HG03520 (cell line): ENCODE data around the gene ZNF587B.
A peak's percentile ranks its signal among the peaks of the same experiment; 100 is the strongest.
"Not testable (repeated sequence)": the region's sequence is repeated elsewhere in the genome, so short reads cannot be mapped to it uniquely, and the experiment has no call there.

Experiments used
- ATAC-seq: cut with Tn5 transposase; IDR thresholded peaks from one replicate; pipeline ENCODE4 v1.9.1; 2021; ENCODE audit warnings: mild to moderate bottlenecking, moderate library complexity; ENCODE audit not compliant: unreplicated experiment

The ZNF587B gene

DNA sequence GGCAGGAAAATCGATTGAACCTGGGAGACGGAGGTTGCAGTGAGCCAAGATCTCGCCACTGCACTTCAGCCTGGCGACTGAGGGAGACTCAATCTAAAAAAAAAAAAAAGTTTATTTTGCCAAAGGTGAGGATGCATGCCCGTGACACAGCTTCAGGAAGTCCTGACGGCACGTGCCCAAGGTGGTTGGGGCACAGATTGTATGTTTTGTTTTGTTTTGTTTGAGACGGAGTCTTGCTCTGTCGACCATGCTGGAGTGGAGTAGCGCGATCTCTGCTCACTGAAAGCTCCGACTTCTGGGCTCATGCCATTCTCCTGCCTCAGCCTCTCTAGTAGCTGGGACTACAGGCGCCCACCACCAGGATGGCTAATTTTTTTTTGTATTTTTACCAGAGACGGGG, 12.1 kb upstream of the ZNF587B start:
- no peak for ATAC-seq

- ATAC-seq: no peak
Observed at GRCh38 chr19:57818378-57818777, 11.7 kb upstream of the ZNF587B start.

DNA sequence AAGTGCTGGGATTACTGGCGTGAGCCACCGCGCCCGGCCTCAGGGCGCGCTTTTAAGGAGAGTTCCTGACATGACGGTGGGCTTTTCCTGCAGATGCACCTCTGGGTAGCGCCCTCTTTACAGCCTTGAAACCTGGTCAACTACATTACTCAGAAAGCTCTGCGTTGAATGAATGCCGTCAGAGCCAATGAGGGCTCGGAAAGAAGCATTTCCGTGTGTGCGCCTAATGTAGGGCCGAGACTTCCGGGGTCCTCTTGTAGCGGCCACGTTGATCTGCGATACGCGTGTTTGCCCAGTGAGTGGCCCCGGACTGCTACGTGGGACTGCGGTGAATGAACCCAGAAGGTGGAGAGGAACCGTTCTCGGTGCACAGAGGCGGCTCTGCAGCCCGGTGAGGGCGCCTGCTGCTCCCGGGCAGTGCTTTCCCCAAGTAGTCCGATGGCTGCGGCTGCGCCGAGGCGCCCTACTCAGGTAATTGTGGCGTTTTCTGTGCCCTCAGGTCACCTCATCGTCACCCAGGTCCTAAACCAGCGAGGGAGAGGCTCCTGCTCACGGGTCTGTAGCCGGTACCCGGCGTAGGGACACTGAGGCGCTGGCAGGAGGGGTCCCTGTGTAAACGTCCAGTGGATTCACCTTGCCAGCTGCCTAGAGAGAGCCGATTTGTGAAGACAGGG, 10.5 kb upstream of the ZNF587B start:
- ATAC-seq: peak; percentile 78

- ATAC-seq: no peak
Observed at GRCh38 chr19:57820599-57820998, 9.5 kb upstream of the ZNF587B start.

- ATAC-seq: not testable (repeated sequence)
Observed at GRCh38 chr19:57821095-57821494, 9.0 kb upstream of the ZNF587B start.

DNA sequence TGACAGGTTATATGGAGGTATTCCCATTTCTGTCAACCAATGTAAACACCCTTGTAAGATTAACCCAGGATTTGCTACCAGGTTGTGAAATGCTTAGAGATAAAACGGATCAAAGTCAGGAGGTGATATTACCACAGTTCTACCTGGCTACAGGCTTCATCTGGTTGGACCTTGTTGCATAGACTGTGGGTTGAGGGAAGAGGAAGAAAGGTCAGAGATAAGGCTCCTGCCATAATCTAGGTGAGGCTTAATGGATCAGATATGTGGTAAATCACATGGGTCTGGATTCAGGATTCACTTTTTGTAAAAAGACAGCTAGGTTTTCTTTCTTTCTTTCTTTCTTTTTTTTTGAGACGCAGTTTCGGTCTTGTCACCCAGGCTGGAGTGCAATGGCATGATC, 8.6 kb upstream of the ZNF587B start:
- ATAC-seq: not testable (repeated sequence)

DNA sequence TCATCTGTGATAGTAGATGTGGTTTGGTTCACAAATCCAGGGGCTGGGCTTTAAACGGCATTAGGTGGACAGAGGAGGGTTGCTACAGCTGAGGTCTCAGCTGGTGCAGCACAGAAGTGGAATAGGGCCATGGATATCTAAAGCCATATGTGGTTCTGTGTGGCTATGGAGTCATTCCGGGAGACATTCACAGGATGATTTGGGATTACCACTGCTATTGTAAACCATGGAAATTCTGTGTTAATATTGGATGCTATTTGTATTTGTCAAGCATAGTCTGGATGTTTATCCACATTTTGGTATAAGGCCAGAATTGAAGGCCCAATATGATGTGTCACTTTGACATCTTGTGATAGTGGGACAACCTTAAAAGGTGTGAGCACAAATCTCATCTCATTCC, 6.9 kb upstream of the ZNF587B start:
- ATAC-seq: not testable (repeated sequence)

GRCh38 chr19:57823608-57824007, 6.5 kb upstream of the ZNF587B start:
- not testable (repeated sequence) for ATAC-seq

DNA sequence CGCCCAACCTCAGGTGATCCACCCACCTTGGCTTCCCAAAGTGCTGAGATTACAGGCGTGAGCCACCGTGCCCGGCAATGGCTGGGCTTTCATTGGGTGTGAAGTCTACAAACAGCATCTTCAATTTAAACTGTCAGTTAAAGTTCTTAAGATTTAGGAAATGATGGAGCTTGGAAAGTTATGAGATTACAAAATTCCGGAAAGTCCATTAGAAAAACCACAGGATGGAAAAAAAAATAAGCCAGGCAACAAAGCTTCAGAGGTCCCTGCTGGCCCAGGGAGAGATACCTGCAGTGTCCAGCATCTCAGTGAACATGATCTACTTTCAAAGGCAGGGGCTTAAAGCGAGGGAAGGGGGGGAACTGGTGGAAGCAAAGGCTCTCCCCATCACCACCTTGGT, 4.6 kb upstream of the ZNF587B start:
- ATAC-seq: no peak

GRCh38 chr19:57829316-57829715, 783 bp upstream of the ZNF587B start:
- no peak for ATAC-seq

DNA sequence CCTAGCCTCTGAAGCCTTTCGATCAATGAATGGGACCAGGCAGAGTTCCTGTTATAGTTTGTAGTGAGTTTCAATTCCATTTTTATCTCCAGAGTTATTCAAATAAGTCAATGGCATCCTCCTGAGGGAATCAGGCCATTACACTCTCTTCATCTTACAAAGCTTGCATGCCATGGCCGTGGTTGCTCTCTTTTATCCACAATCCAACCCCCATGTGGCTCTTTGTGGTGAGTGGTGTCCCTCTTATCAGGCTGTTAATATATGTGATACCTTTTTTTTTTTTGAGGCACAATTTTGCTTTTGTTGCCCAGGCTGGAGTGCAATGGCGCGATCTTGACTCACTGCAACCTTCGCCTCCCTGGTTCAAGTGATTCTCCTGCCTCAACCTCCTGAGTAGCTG, 6.9 kb downstream of the ZNF587B start:
- ATAC-seq: not testable (repeated sequence)

DNA sequence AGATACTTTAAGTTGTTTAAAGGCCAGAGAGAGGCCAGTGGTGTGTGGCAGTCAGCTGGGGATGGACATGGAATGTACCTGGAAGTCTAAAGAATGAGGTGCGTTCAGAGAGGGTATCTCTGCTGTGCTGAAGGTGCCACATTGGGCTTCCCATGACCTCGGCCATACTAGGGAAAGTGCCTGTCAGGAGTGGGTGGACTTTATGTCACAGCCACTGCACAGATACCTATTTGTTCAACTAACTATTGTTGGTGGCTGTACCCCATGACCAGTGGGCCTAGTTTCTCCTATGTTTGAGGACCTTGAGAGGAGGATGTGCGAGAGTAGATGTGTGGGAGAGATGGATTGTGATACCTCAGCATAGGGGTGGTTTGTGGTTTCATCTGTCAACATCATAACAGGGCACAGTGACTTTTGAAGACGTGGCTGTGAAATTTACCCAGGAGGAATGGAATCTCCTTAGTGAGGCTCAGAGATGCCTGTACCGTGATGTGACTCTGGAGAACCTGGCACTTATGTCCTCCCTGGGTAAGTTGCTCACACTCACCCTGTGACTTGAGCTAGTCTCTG, 8.6 kb downstream of the ZNF587B start:
- ATAC-seq: not testable (repeated sequence)

GRCh38 chr19:57841122-57841763, 11.1 kb downstream of the ZNF587B start:
- ATAC-seq: no peak

DNA sequence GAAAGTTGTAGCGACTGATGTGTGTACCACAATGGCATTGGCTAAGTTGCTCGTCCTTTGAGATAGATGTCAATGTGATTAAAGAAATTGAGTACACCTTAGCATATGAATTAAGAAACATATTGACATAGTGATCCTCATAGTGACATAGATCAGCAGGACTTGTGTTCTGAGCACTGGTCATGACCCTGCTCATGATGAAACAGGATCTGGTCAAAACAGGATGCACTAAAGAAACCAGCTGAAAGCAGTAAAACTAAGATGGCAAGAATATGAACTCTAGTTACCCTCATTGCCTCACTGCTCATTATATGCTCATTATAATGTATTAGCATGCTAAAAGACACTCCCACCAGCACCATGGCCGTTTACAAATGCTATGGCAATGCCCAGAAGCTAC, 17.1 kb downstream of the ZNF587B start:
- not testable (repeated sequence) for ATAC-seq

DNA sequence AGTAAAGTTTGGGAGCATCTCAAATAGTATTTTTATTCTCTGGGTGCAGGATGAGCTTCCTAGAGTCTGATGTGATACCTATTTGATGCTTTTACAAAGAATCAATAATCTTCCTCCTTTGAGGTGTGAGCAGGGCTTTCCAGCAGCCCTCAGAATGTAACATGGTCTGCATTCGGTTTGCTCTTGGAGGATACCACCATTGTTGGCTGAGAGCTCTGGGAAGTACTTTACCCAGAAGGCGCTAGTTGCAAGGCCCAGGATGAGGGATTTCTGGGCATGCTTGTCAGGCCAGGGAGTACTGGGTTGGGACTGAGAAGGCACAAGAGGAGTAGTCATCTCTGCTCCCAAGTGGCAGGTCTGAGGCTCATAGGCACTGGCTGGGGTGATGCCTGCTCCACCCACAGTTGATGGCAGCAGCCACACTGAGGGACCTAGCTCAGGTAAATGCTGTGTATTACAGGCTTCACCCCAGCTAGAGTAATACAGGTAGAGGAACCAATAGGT, 19.1 kb downstream of the ZNF587B start:
- peak; percentile 6 for ATAC-seq

DNA sequence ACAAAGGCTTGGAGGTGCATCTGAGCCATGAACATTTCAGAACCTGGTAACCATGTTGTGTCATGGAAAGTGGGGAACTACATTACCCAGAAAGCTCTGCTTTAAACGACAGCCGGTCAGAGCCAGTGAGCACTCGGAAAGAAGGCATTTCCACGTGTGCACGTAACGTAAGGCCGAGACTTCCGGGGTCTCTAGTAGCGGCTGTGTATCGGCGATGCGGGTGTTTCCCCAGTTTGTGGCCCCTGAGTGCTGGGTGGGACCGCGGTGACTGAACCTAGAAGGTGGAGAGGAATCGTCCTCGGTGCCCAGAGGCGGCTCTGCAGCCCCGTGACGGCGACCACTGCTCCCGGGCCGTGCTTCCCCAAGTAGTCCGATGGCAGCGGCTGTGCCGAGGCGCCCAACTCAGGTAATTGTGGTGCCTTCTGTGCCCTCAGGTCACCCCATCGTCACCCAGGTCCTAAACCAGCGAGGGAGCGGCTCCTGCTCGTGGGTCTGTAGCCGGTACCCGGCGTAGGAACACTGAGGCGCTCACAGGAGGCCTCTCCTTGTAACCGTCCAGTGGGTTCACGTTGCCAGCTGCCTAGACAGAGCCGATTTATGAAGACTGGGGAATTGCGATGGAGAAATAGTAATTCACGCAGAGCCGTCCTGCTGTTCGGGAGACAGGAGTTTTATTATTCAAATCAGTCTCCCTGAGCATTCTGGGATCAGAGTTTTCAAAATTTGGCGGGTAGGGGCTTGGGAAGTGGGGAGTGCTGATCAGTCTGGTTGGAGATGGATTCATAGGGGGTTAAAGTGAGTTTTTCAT, 19.8 kb downstream of the ZNF587B start, which contains the start of gene ZNF587:
TSS of gene ZNF587 (plus strand) at position 194 of the 808 bp plus-strand sequence. CDS start at position 374, 180 bp downstream.
- ATAC-seq: peak; percentile 97

GRCh38 chr19:57850553-57851017, 20.5 kb downstream of the ZNF587B start:
- no peak for ATAC-seq

GRCh38 chr19:57851812-57852603, 21.9 kb downstream of the ZNF587B start:
- not testable (repeated sequence) for ATAC-seq

GRCh38 chr19:57854117-57854516, 24.0 kb downstream of the ZNF587B start:
- not testable (repeated sequence) for ATAC-seq

DNA sequence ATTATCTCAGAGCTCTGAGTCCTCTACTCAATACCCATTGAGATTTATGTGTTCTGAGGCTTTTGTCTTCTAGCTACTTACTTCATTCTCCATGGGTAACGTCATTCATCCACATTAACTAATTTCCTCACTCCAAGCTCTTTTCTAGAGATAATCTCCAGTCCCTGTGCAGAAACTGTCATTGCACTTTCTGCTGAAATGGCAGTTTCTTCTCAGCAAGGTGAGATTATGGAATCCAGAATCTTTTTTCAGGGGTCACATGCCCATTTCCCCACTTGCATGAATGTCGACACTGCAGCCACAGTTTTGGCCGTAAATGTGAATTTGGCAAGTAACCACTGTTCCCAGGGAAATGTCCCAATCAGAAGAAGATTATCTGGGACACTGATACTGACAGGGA, 32.3 kb downstream of the ZNF587B start:
- not testable (repeated sequence) for ATAC-seq
